LNCAP (cell line): ENCODE measurements around the gene CPSF4L.

Experiments
- TF ChIP-seq, protein P1 (sequence below): fragments of 450-650 bp; IDR thresholded peaks from 2 replicates; pipeline ENCODE4 v1.5.1; 2017; ENCODE audit warnings: mild to moderate bottlenecking

CPSF4L gene

DNA sequence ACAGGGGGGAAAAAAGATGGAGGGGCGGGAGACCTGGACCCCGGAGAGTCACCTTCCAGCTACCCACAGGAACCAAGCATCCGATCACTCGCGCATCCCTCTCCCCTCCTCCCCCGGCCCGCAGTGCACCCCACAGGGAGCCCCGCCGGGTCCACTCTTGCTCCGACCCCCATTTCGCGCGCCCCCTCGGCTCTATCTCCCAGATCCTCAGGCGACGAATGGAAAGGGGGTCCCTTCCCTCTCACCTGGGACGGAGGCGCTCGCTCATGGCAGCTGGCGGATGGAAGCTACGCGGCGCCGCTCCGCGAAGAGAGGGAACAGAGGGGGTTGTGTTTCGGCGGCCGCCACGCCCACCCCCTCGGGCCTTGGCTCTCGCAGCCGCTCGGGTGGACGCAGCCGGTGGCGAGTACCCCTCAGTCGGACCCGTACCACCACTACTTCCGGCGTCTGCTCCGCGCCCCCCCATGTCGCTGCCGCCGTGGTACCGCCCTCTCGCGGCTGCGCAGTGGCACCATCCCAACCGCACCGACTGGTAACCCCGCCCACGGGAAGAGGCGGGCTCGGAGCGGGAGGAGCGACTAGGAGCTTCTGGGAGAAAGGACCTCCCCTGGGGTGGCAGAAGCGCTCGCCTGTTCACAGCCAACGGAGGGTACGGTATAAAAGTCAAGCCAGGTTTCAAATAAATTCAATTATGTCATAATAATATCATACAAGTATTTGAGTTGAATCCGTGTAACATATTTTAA is 29.7 kb downstream of the CPSF4L start:
- TF ChIP-seq, protein P1, sequence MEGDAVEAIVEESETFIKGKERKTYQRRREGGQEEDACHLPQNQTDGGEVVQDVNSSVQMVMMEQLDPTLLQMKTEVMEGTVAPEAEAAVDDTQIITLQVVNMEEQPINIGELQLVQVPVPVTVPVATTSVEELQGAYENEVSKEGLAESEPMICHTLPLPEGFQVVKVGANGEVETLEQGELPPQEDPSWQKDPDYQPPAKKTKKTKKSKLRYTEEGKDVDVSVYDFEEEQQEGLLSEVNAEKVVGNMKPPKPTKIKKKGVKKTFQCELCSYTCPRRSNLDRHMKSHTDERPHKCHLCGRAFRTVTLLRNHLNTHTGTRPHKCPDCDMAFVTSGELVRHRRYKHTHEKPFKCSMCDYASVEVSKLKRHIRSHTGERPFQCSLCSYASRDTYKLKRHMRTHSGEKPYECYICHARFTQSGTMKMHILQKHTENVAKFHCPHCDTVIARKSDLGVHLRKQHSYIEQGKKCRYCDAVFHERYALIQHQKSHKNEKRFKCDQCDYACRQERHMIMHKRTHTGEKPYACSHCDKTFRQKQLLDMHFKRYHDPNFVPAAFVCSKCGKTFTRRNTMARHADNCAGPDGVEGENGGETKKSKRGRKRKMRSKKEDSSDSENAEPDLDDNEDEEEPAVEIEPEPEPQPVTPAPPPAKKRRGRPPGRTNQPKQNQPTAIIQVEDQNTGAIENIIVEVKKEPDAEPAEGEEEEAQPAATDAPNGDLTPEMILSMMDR: no peak

DNA sequence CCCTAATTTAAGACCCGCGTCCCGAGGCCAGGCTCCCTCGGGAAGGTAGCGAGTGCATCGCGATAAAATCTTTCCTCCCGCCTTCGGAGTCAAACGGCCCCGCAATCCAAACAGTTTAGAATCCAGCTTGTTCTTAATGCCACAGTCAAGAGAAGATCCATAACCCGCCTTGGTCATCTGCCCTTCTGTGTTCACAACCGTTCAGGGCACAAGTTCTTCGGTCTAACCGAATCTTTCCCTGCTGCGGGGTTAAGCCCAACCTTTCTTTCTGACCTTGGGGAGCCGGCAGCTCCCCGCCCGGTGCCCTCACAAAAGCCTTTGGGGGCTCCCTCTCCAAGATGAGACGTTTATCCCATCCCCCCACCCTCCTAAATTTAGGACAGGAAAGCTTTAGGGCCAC is 30.3 kb downstream of the CPSF4L start:
- TF ChIP-seq, protein P1: no peak

DNA sequence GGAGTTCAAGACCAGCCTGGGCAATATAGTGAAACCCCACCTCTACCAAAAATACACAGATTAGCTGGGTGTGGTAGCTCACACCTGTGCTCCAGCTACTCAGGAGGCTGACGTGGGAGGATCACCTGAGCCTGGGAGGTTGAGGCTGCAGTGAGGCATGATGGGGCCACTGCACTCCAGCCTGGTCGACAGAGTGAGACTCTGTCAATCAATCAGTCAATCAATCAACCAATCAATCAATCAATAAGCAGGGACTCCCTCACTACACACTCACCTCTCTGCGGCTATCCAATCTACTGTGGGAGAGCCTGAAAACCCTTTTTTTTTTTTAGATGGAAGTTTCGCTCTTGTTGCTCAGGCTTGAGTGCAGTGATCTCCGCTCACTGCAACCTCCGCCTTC is 31.6 kb downstream of the CPSF4L start:
- TF ChIP-seq, protein P1: no peak

DNA sequence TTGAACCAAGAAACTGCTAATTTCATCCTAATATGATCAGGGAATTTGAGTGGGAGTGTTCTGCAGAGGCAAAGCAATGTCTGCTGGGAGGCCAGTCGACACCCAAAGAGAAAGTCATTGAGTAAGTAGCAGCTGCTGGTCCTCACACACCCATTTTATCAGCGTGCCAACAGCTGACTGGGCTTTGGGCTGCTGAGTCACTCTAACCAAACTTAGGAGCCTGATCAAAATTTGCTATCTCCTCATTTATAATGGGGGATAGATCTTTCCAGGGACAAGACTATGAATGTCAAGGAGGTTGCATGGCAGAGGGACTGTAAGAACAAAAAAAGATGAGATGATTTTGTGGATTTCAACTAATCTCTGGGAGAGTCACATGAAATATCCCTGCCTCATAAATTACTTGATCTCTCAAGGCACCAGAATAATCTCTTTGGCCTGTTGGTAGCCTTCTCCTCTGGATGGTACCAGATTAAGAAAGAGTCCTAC is 32.9 kb downstream of the CPSF4L start:
- TF ChIP-seq, protein P1: no peak

DNA sequence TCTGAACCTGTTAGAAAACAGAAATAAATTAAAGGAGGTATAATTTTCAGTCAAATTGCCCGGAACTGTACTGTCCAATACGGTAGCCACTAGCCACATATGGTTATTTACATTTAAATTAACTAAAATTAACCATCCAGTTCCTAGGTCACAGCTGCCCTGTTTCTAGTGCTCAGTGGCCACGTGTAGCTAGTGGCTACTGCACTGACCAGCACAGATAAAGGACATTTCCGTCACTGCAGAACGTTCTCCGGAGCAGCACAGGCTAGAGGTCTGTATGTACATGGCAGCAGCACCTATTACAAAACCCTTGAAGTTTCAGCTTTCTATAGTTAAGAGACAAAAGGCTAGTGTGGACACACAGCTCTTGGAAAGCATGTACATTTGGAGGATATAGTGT is 33.7 kb downstream of the CPSF4L start:
- TF ChIP-seq, protein P1: no peak

DNA sequence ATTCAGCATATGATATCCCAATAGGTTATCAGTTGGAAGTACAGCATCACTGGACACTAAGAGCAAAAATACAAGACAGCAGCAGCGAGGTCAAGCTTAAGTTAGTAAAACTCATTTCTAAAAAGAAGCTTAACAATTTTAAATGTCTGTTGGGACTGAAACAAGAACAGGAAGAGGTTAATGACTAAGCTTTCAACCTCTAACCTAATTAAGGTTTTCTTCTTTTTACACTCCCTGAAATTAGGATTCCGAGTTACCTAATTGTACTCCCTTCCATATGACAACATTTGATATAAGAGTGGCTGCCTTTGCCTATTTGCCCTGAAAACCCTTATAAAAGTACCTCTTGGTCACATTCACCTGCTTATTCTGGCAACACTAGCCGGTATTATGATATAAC is 34.3 kb downstream of the CPSF4L start:
- TF ChIP-seq, protein P1: no peak

DNA sequence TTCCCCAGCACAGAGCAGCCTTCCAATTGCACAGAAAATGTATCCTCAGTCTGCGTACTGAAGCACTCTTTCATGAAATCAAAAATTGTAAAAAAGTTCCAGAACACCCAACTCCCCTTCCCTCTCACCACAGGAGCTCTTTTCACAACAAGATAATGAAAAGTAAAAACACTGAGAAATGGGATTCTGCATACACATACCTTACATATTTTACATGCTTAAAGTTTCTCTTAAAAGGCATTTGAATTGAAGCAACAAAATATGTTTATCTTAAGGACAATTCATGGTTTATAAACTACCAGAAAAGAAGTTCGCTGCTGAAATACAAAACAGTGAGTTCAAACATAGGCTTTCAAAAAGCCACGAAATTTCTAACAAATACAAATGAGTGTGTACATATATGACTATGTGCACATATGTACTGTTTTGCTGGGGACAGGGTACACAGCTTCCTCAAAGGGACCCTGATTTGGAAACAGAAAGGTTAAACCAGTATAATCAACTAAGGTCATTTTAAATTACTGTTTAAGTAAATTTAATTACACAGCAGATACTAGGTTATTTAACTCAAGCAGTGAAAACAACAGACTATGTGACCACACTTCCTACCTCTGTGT is 35.0 kb downstream of the CPSF4L start:
- TF ChIP-seq, protein P1: no peak
